ENCODE data around the gene BST2.

BST2 gene

GRCh38 chr19:17406046-17406886 is 836 bp upstream of the BST2 start:
- TF ChIP-seq CTCF (IDR thresholded peaks at IDR 0.05; ENCODE audit: control insufficient read depth, insufficient read depth, low read depth, low read length, missing control alignments), result no peak
- H3K4me3 ChIP-seq (ENCODE audit: control insufficient read depth, low read depth, low read length), result no peak overlapping the region
- no peak for DNase-seq (ENCODE audit: low read depth)

GRCh38 chr19:17404621-17405249 is 695 bp downstream of the BST2 start:
- no peak overlapping the region for H3K4me3 ChIP-seq (ENCODE audit: control insufficient read depth, low read depth, low read length)
- no peak for TF ChIP-seq CTCF (IDR thresholded peaks at IDR 0.05; ENCODE audit: control insufficient read depth, insufficient read depth, low read depth, low read length, missing control alignments)
- DNase-seq (ENCODE audit: low read depth), result no peak

GRCh38 chr19:17404015-17404414 is 1.4 kb downstream of the BST2 start:
- no peak for TF ChIP-seq CTCF (IDR thresholded peaks at IDR 0.05; ENCODE audit: control insufficient read depth, insufficient read depth, low read depth, low read length, missing control alignments)
- H3K4me3 ChIP-seq (ENCODE audit: control insufficient read depth, low read depth, low read length), result no peak overlapping the region
- no peak for DNase-seq (ENCODE audit: low read depth)

GRCh38 chr19:17402982-17403855 is 2.2 kb downstream of the BST2 start:
- no peak for DNase-seq (ENCODE audit: low read depth)
- H3K4me3 ChIP-seq (ENCODE audit: control insufficient read depth, low read depth, low read length), result no peak overlapping the region
- no peak for TF ChIP-seq CTCF (IDR thresholded peaks at IDR 0.05; ENCODE audit: control insufficient read depth, insufficient read depth, low read depth, low read length, missing control alignments)

GRCh38 chr19:17401628-17402027 is 3.8 kb downstream of the BST2 start:
- H3K4me3 ChIP-seq (ENCODE audit: control insufficient read depth, low read depth, low read length), result no peak overlapping the region
- no peak for TF ChIP-seq CTCF (IDR thresholded peaks at IDR 0.05; ENCODE audit: control insufficient read depth, insufficient read depth, low read depth, low read length, missing control alignments)
- DNase-seq (ENCODE audit: low read depth), result no peak

- DNase-seq (ENCODE audit: low read depth), result no peak
- no peak for TF ChIP-seq CTCF (IDR thresholded peaks at IDR 0.05; ENCODE audit: control insufficient read depth, insufficient read depth, low read depth, low read length, missing control alignments)
- H3K4me3 ChIP-seq (ENCODE audit: control insufficient read depth, low read depth, low read length), result no peak overlapping the region
Observed at GRCh38 chr19:17398902-17399527, 6.4 kb downstream of the BST2 start.

Measured in AG09309 (cell line).